GM18508 (cell line): Measurements from ENCODE around the gene HERC2.

Experiments
- ATAC-seq: cut with Tn5 transposase; IDR thresholded peaks from one replicate; pipeline ENCODE4 v1.9.1; 2021; ENCODE audit warnings: moderate number of reproducible peaks; ENCODE audit not compliant: insufficient read depth, unreplicated experiment

HERC2 gene

GRCh38 chr15:28103831-28104230 is 218.1 kb downstream of the HERC2 start:
- ATAC-seq, result no peak

- no peak for ATAC-seq
These were observed 220.0 kb downstream of the HERC2 start for GRCh38 chr15:28101983-28102441.

- no peak for ATAC-seq
These were observed 220.8 kb downstream of the HERC2 start for GRCh38 chr15:28101201-28101600.

- ATAC-seq, result no peak
These were observed 221.3 kb downstream of the HERC2 start for GRCh38 chr15:28100516-28101195.

GRCh38 chr15:28099555-28100140 is 222.3 kb downstream of the HERC2 start:
- ATAC-seq, result no peak

- no peak for ATAC-seq
These were observed 223.0 kb downstream of the HERC2 start, which contains the start of gene OCA2 for GRCh38 chr15:28098766-28099554. TSS of gene OCA2 (minus strand) at chr15:28099315. CDS start at chr15:28081874, 17,441 bp downstream.

GRCh38 chr15:28098360-28098765 is 223.6 kb downstream of the HERC2 start:
- ATAC-seq, result no peak

- ATAC-seq, result no peak
These were observed 224.2 kb downstream of the HERC2 start for GRCh38 chr15:28097656-28098359.

- ATAC-seq, result no peak
These were observed 225.1 kb downstream of the HERC2 start for GRCh38 chr15:28096670-28097431.

GRCh38 chr15:28096411-28096669 is 225.6 kb downstream of the HERC2 start:
- ATAC-seq, result no peak

GRCh38 chr15:28094732-28095521 is 227.1 kb downstream of the HERC2 start:
- ATAC-seq, result no peak

GRCh38 chr15:28093752-28094535 is 228.0 kb downstream of the HERC2 start:
- ATAC-seq, result no peak

- ATAC-seq, result no peak
These were observed 230.7 kb downstream of the HERC2 start for GRCh38 chr15:28091313-28091712.

GRCh38 chr15:28086175-28086703 is 235.7 kb downstream of the HERC2 start:
- peak; percentile 96 for ATAC-seq

- no peak for ATAC-seq
These were observed 236.3 kb downstream of the HERC2 start for GRCh38 chr15:28085489-28086174.

- no peak for ATAC-seq
These were observed 237.4 kb downstream of the HERC2 start for GRCh38 chr15:28084547-28084946.

GRCh38 chr15:28082891-28083684 is 238.9 kb downstream of the HERC2 start:
- no peak for ATAC-seq
